Caco-2 (cell line): ENCODE results near the gene NDFIP1. TPM values are rescaled to one million over a fixed set of nuclear protein-coding genes. Genes with fewer than 3 reads are reported as not detected.

Source experiments
- BruUV-seq: library from RNA; stranded (reverse); fragments of 400-500 nt; replicated peaks from 2 replicates; lab custom pipeline; 2021; lab: Mats Ljungman, UMichigan
- CTCF ChIA-PET: fragments of 300-600 bp; sonication (Branson Sonifier 250); formaldehyde crosslinking; loops from one replicate; lab custom pipeline; 2022; ENCODE audit warnings: antibody characterized with exemption; lab: Charles Lee
- POLR2A ChIA-PET: fragments of 300-600 bp; sonication (Branson Sonifier 250); formaldehyde crosslinking; loops from one replicate; lab custom pipeline; 2022; ENCODE audit warnings: antibody characterized with exemption; lab: Charles Lee
- DNase-seq, 2 experiments: peaks; one replicate each; pipeline versions ENCODE4 v3.0.0 to v3.0.0-alpha.2; 2020 to 2022
- H3K27me3 ChIP-seq: replicated peaks from 2 replicates; pipeline ENCODE4 v1.6.0; 2011; ENCODE audit warnings: low read length; ENCODE audit not compliant: control insufficient read depth, insufficient read depth
- H3K36me3 ChIP-seq: 2 replicates; pipeline ENCODE4 v1.5.1; 2011; ENCODE audit warnings: low read length; ENCODE audit not compliant: control insufficient read depth, insufficient read depth
- H3K4me1 ChIP-seq: fragments of 250-450 bp; sonication (Bioruptor Pico); 2 replicates; pipeline ENCODE4 v1.5.1; 2020; ENCODE audit warnings: mild to moderate bottlenecking
- H3K4me3 ChIP-seq: 2 replicates; pipeline ENCODE4 v1.5.1; 2011; ENCODE audit warnings: low read depth, mild to moderate bottlenecking, control low read depth, low read length
- H3K9me3 ChIP-seq: fragments of 250-450 bp; sonication (Bioruptor Pico); 2 replicates; pipeline ENCODE4 v1.5.1; 2020; ENCODE audit warnings: mild to moderate bottlenecking, moderate library complexity
- H3K27ac Mint-ChIP-seq: one replicate; pipeline ENCODE4 v1.8.0; 2022; ENCODE audit warnings: mixed read lengths; ENCODE audit not compliant: unreplicated experiment
- H3K27me3 Mint-ChIP-seq: one replicate; pipeline ENCODE4 v1.8.0; 2022; ENCODE audit warnings: mixed read lengths; ENCODE audit not compliant: insufficient read depth, unreplicated experiment
- H3K36me3 Mint-ChIP-seq: one replicate; pipeline ENCODE4 v1.8.0; 2022; ENCODE audit warnings: mild to moderate bottlenecking, mixed read lengths; ENCODE audit not compliant: insufficient read depth, unreplicated experiment
- H3K4me1 Mint-ChIP-seq: one replicate; pipeline ENCODE4 v1.8.0; 2022; ENCODE audit warnings: low read depth, mixed read lengths; ENCODE audit not compliant: unreplicated experiment
- H3K4me3 Mint-ChIP-seq: one replicate; pipeline ENCODE4 v1.8.0; 2022; ENCODE audit warnings: mild to moderate bottlenecking, moderate library complexity, mixed read lengths; ENCODE audit not compliant: unreplicated experiment
- H3K9me3 Mint-ChIP-seq: one replicate; pipeline ENCODE4 v1.8.0; 2022; ENCODE audit warnings: mixed read lengths; ENCODE audit not compliant: unreplicated experiment
- intact Hi-C: fragments of 100-400 bp; cut with micrococcal nuclease; formaldehyde crosslinking; loops from one replicate; pipeline ENCODE4 v1.10.0; 2022; ENCODE audit not compliant: unreplicated experiment
- total RNA-seq: library from RNA; stranded (reverse); gene quantifications from 2 replicates; pipeline ENCODE4 v1.2.3, GENCODE V29; 2022
- TF ChIP-seq, protein P1 (sequence below), 2 experiments: fragments of 200-600 bp in 1 of 2; IDR thresholded peaks; 1 replicate in 1 of 2; 2 replicates in 1 of 2; pipeline versions ENCODE4 v1.5.1 to v1.8.0; 2011 to 2022; ENCODE audit warnings: antibody characterized with exemption in 1 of 2, control low read depth in 1 of 2, inconsistent platforms in 1 of 2, low read depth in 1 of 2, low read length in 1 of 2, mild to moderate bottlenecking in 1 of 2, moderate library complexity in 1 of 2; ENCODE audit not compliant: insufficient read depth in 1 of 2, severe bottlenecking in 1 of 2, unreplicated experiment in 1 of 2

NDFIP1 gene
- total RNA-seq, 1 experiment from 2014 or later: 51.6 TPM

DNA sequence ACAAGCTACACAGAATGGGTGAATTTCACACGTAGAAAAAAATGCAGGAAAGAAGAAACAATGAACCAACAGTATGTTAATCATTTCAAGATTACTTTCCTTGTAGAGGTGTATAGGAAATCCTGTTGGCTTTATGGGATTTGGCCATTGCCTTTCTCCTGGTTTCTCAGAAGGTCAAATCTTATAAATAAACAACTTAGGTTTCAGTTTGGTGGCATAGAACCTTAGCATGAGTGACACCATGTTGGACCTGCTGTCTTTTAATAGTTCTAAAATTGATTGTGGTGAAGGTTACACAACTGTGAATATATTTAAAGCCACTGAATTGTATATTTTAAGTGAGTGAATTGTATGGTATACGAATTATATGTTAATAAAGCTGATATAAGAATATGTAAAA, 16.7 kb upstream of the NDFIP1 start:
- H3K27ac Mint-ChIP-seq: no peak overlapping the region
- Histone ChIP-seq H3K27me3 (no peaks in the 10 kb centered on the region), H3K4me3 (no peak overlapping the region), H3K36me3 (no peaks in the 10 kb centered on the region), H3K4me1 (peaks cover 24% of the 10 kb centered on the region), H3K9me3 (no peaks in the 10 kb centered on the region)
- H3K27me3 Mint-ChIP-seq: no peaks in the 10 kb centered on the region
- intact Hi-C loops: no loop called here
- H3K9me3 Mint-ChIP-seq: no peaks in the 10 kb centered on the region
- TF ChIP-seq, protein P1, sequence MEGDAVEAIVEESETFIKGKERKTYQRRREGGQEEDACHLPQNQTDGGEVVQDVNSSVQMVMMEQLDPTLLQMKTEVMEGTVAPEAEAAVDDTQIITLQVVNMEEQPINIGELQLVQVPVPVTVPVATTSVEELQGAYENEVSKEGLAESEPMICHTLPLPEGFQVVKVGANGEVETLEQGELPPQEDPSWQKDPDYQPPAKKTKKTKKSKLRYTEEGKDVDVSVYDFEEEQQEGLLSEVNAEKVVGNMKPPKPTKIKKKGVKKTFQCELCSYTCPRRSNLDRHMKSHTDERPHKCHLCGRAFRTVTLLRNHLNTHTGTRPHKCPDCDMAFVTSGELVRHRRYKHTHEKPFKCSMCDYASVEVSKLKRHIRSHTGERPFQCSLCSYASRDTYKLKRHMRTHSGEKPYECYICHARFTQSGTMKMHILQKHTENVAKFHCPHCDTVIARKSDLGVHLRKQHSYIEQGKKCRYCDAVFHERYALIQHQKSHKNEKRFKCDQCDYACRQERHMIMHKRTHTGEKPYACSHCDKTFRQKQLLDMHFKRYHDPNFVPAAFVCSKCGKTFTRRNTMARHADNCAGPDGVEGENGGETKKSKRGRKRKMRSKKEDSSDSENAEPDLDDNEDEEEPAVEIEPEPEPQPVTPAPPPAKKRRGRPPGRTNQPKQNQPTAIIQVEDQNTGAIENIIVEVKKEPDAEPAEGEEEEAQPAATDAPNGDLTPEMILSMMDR (IDR thresholded peaks at IDR 0.05; ENCODE audit: insufficient read depth in 1 of 2, low read depth in 1 of 2, low read length in 1 of 2, severe bottlenecking in 1 of 2, unreplicated experiment in 1 of 2): no peak
- DNase-seq: no peak
- H3K4me3 Mint-ChIP-seq: no peak overlapping the region
- no TSS peak for BruUV-seq
- no peaks in the 10 kb centered on the region for H3K36me3 Mint-ChIP-seq
- CTCF ChIA-PET: no interaction called here
- H3K4me1 Mint-ChIP-seq: peaks cover 20% of the 10 kb centered on the region
- POLR2A ChIA-PET: no interaction called here

DNA sequence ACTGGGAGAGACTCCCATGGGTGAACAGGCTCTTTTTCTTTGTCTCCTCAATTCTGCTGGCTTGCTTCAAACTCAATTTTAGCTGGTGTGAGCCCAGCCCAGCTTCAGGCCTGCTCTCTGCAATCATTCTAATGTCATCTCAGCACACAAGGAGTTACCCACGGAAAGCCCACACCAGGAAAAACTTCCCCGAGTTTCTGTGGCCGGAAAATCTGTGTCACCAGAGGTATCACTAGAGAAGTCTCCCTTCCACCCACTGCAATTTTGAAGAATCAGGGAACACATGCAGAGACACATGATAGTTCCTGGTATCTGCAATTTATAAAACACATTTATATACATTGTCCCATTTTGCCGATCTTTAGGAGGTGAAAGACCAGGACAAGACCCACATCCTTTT, 13.5 kb upstream of the NDFIP1 start:
- Histone ChIP-seq H3K4me1 (peaks cover 2% of the 10 kb centered on the region; the same call in 1 of the 2 replicates), H3K9me3 (no peaks in the 10 kb centered on the region), H3K36me3 (no peaks in the 10 kb centered on the region), H3K27me3 (no peaks in the 10 kb centered on the region), H3K4me3 (no peak overlapping the region)
- intact Hi-C loops: no loop called here
- POLR2A ChIA-PET: no interaction called here
- no peak for DNase-seq
- H3K9me3 Mint-ChIP-seq: no peaks in the 10 kb centered on the region
- H3K27ac Mint-ChIP-seq: no peak overlapping the region
- BruUV-seq: no TSS peak
- TF ChIP-seq, protein P1 (IDR thresholded peaks at IDR 0.05; ENCODE audit: insufficient read depth in 1 of 2, low read depth in 1 of 2, low read length in 1 of 2, severe bottlenecking in 1 of 2, unreplicated experiment in 1 of 2): no peak
- no peaks in the 10 kb centered on the region for H3K36me3 Mint-ChIP-seq
- no peaks in the 10 kb centered on the region for H3K27me3 Mint-ChIP-seq
- CTCF ChIA-PET: no interaction called here
- no peaks in the 10 kb centered on the region for H3K4me1 Mint-ChIP-seq
- no peak overlapping the region for H3K4me3 Mint-ChIP-seq

DNA sequence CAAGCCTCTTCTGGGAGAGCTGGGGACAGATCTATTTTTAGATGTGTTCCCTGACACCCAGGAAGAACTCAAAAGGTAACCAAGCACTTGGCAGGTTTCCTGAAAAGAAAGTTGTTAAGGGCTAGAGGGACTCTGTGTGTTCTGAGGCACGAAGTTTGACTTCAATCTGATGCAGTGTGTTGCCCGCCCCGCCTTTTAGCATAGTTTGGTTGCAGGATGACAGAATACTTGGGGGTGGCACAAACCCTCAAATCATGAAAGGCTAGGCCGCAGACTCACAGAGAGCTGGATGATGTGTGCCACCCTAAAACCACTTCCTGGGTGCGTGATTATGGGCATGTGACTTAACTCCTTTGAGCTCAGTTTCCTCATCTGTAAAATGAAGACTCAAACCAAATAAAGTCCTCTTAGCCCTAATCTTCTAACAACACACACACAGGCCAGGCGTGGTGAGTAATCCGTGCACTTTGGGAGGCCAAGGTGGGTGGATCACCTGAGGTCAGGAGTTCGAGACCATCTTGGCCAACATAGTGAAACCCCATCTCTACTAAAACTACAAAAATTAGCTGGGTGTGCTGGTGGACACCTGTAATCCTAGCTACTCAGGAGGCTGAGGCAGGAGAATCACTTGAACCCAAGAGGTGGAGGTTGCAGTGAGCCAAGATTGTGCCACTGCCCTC, 12.8 kb upstream of the NDFIP1 start:
- H3K9me3 Mint-ChIP-seq: no peaks in the 10 kb centered on the region
- ChIA-PET POLR2A (no interaction called here), CTCF (no interaction called here)
- H3K4me3 Mint-ChIP-seq: no peak overlapping the region
- no peak for DNase-seq
- no peaks in the 10 kb centered on the region for H3K27me3 Mint-ChIP-seq
- Histone ChIP-seq H3K4me3 (no peak overlapping the region), H3K4me1 (no peaks in the 10 kb centered on the region), H3K27me3 (no peaks in the 10 kb centered on the region), H3K9me3 (no peaks in the 10 kb centered on the region), H3K36me3 (no peaks in the 10 kb centered on the region)
- H3K4me1 Mint-ChIP-seq: no peaks in the 10 kb centered on the region
- no peaks in the 10 kb centered on the region for H3K36me3 Mint-ChIP-seq
- H3K27ac Mint-ChIP-seq: no peak overlapping the region
- intact Hi-C loops: no loop called here
- BruUV-seq: no TSS peak
- TF ChIP-seq, protein P1 (IDR thresholded peaks at IDR 0.05; ENCODE audit: insufficient read depth in 1 of 2, low read depth in 1 of 2, low read length in 1 of 2, severe bottlenecking in 1 of 2, unreplicated experiment in 1 of 2): no peak
